ENCODE results near the gene NHEJ1.

DNA sequence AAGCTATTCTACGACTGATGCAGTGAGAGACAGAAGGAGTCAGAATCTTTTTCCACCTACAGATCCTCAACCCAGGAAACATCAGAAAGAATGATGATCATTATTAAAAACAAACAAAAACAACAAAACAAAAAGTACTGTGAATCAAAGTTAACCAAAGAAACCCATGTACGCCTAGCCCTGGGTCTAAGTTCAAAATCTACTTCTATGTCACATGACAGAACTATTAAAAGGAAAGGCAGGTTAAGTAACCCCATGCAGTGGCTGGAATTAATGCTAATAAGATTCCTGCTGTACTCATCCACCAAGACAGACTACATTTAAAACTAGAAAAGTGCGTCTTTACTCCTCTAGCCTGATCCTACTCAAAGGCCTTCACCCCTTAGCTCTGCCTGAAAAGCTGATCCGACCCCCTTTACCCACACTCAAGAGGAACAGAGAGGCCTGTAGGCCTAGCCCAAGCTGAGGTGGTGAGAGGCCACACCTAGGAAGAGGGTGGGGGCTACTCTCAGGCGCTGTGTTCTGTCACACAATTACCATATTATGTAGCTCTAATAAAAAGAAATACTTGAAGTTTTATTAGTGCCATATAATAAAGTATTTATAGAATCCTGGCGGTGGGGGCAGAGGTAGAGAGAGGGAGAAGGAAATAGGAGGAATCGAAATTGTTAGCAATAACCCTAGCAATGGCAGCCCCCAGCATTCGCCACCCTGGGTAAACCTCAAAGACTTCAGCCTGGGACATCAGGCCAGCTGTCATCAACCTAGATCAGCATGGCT lies 37.1 kb downstream of the NHEJ1 start:
- TF ChIP-seq, protein P1, sequence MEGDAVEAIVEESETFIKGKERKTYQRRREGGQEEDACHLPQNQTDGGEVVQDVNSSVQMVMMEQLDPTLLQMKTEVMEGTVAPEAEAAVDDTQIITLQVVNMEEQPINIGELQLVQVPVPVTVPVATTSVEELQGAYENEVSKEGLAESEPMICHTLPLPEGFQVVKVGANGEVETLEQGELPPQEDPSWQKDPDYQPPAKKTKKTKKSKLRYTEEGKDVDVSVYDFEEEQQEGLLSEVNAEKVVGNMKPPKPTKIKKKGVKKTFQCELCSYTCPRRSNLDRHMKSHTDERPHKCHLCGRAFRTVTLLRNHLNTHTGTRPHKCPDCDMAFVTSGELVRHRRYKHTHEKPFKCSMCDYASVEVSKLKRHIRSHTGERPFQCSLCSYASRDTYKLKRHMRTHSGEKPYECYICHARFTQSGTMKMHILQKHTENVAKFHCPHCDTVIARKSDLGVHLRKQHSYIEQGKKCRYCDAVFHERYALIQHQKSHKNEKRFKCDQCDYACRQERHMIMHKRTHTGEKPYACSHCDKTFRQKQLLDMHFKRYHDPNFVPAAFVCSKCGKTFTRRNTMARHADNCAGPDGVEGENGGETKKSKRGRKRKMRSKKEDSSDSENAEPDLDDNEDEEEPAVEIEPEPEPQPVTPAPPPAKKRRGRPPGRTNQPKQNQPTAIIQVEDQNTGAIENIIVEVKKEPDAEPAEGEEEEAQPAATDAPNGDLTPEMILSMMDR (IDR thresholded peaks at IDR 0.05): no peak
- TF ChIP-seq POLR2A (IDR thresholded peaks at IDR 0.05): no peak
- no peak for TF ChIP-seq POLR2AphosphoS5 (IDR thresholded peaks at IDR 0.05)
- TF ChIP-seq EP300 (IDR thresholded peaks at IDR 0.05): no peak
